Measurements from ENCODE around the gene ITM2C.

ITM2C gene

GRCh38 chr2:230872968-230873660, 8.4 kb downstream of the ITM2C start:
- DNase-seq (ENCODE audit: low read depth, low spot score): no peak

DNA sequence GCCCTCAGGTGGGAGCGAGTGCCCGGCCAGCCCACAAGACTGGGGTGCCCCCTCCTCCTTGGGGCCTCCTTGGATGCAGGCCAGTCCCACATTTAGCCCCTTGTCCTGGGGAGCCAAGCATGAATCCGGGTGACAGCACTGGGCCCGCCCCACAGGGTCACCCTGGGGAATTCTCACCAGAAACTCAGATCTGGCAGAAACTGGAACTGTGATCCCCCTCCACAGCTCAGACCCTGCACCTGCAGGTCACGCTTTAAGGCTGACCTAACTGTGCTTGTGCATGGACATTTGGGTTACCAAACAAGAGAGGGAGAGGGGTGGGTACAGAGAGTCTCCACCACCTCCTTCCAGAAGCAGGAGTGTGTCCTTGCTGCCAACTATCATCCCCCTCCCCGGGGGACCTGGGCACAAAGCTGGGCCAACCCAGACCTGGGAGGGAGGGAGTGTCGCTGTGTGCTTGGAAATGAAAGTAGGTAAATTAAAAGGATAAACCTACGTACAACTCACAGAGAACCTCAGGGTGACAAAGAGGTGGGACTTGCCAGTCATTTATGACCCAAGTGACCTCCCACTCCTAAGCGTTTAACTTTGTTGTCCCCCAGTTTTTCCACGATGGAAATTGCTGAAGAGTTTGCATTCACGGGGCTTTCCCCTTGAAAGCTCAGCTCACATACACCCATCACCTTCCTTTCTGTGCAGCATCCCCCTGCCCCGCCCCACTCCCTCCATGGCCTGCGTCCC, 9.1 kb downstream of the ITM2C start:
- no peak for DNase-seq (ENCODE audit: low read depth, low spot score)

DNA sequence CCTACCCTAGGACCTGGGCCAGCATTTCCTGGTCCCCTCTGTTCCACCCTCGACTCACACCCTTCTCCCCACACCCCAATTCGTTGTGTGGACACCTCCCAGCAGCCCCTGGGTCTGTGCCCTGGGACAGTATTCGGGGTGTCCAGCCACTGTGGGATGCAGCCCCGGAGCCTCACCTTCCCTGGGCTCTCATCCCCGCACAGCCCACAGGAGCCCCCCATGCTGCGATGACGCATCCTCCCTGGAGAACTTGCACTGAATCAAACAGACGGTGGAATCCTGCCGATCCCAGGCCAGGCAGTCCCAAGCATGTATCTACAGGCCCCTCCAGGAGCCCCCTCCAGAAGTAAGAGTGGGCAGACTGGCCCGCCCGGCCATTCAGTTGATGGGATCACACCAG, 9.7 kb downstream of the ITM2C start:
- DNase-seq (ENCODE audit: low read depth, low spot score): no peak

DNA sequence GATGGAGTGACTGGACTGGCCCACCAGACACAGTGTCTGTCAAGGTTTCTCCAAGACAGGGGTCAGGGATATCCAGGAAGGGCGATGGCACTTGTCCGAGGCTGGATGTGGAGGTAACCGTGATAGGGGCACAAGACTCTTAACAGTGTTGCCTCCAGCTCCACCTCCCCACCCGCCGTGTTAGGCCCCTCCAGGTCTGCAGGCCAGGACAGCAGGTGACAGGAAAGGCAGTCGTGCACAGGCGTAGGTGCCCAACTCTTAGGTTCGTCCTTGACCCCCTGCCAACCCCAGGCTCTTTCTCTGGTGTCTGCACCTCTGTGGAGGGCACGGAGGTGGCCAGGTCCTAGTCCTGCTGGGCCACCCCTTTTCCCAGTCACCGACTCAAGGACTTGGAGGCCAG, 10.1 kb downstream of the ITM2C start:
- no peak for DNase-seq (ENCODE audit: low read depth, low spot score)

- no peak for DNase-seq (ENCODE audit: low read depth, low spot score)
Measured at GRCh38 chr2:230875347-230876315, 10.9 kb downstream of the ITM2C start.

- DNase-seq (ENCODE audit: low read depth, low spot score): no peak
Measured at GRCh38 chr2:230877116-230877758, 12.5 kb downstream of the ITM2C start.

- no peak for DNase-seq (ENCODE audit: low read depth, low spot score)
Measured at GRCh38 chr2:230877759-230878598, 13.2 kb downstream of the ITM2C start.

- DNase-seq (ENCODE audit: low read depth, low spot score): no peak
Measured at GRCh38 chr2:230878599-230879188, 14.0 kb downstream of the ITM2C start.

- no peak for DNase-seq (ENCODE audit: low read depth, low spot score)
Measured at GRCh38 chr2:230879271-230879882, 14.6 kb downstream of the ITM2C start.

DNA sequence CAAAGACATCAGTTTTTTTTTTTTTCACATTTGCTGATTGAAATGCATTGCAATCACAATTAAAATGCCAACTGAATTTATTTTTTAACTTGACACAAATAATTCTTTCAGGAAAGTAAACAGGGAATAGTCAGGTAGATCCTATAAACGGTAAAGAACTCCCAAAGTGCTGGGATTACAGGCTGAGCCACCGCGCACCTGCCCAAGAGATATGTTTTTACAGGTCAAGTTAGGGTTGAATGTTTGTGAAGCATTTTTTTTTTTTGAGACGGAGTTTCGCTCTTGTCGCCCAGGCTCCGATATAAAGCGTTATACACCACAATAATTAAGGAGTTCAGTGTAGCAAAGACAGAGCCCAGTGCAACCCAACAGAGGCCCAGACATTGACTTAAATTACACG, 15.1 kb downstream of the ITM2C start:
- DNase-seq (ENCODE audit: low read depth, low spot score): no peak

DNA sequence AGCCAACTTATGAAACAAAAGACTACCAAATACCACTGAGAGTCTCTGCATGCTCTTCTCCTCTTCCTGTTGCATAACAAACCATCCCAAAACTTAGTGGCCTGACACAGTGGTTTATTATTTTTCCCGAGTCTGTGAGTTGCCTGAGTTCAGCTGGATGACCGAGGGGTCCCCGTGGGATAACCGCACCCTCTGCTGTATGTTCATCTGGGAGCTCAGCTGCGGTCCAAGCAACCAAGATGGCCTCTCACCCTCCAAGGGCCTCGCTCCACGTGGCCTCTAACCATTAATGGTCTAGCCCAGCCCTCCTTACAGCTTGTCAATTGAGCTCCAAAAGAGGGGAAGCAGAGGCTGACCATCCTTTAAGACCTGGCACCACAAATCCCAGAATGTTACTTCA, 17.1 kb downstream of the ITM2C start:
- DNase-seq (ENCODE audit: low read depth, low spot score): no peak

DNA sequence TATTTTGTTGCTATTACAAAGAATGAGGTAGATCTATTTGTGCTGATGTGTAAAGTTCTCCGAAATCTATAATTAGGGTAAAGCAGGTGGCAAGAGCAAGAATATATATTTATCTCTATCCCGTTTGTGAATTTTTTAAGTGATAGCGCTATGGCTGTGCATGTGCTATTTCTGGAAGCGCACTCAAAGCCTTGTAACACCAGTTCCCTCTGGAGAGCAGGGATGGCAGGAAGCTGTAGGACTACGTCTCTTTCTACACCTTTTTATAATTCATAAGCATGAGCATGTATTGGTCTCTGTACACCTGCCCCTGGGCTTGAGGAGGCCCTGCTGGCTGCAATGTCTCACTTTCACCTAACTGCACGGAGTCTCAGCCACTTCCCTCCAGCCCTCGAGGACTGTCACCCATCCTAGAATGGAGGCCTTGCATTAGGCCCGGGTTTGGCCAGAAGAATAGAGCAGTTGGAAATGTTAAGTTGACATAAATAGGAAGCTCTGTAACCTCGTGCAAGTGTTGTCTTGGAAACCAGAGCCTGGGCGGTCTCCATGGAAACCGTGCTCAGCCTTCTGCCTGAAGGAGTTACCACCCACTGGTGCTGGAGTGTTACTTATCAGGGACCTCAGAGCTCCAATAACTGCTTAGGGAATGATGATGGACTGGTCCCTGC, 20.9 kb downstream of the ITM2C start:
- no peak for DNase-seq (ENCODE audit: low read depth, low spot score)

DNA sequence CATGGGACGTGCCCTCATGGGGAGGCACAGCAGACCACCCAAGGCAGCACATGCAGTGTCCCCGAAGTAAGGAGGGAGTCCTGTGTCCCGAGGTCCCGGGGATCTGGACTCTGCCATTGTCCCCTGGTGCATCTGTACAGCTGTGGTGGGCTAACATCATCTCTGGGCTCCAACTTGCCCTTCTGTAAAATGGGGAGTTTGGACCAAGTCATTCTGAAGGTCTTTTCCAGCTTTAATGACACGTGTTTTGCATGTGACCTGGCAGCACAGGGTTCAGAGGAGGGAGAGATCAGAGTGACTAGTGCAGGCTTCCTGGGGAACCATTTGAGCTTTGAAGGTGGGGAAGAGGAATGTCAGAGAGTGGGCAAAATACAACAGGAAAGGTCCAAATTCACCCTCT, 21.5 kb downstream of the ITM2C start:
- no peak for DNase-seq (ENCODE audit: low read depth, low spot score)

GRCh38 chr2:230886671-230887071, 21.9 kb downstream of the ITM2C start:
- DNase-seq (ENCODE audit: low read depth, low spot score): no peak

DNA sequence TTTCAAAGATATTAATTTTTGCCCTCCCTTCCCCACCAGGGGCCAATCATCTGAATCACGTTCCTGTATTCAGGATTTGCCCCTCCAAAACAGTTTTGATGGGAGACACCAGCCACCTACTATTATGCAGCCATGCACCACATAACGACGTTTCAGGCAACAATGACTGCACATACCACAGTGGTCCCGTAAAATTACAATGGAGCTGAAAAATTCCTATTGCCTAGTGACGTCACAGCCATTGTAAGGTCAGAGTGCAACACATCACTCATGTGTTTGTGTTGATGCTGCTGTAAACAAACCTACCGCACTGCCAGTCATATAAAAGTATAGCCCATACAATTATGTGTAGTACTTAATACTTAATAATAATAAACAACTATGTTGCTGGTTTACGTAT, 22.6 kb downstream of the ITM2C start:
- no peak for DNase-seq (ENCODE audit: low read depth, low spot score)

DNA sequence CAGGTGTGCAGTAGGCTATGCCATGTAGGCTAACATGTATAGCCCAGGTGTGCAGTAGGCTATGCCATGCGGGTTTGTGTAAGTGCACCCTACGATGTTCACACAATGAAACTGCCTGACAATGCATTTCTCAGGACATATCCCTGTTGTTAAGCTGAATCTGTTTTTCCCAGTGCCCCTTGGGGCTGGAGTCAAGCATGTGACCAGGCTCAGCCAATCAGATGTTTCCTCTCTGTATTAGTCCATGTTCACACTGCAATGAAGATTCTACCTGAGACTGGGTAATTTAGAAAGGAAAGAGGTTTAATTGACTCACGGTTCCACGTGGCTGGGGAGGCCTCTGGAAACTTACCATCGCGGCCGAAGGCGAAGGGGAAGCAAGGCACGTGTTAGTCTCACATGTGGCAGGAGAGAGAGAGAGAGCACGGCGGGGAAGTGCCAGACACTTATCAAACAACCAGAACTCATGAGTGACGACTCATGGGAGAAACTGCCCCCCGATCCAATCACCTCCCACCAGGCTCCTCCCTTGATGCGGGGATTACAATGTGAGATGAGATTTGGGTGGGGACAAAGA, 24.2 kb downstream of the ITM2C start:
- DNase-seq (ENCODE audit: low read depth, low spot score): no peak

GRCh38 chr2:230889911-230890601, 25.3 kb downstream of the ITM2C start:
- DNase-seq (ENCODE audit: low read depth, low spot score): no peak

DNA sequence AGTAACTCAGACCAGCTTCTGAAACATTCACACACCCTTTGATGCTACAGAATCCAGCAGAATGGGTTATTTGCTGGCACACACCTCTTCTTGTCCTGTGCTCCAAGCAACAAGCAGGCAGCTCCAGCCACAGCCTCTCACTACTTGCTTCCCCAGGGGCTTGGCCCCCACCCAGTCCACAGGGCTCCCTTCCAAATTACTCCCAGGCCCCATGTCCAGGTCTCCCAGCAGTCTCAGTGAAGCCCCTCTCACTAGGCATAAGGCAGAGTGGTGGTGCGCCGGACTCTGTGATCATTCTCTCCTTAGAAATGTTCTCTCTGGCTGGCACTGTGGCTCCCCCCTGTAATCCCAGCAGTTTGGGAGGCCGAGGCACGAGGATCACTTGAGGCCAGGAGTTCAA, 25.9 kb downstream of the ITM2C start:
- DNase-seq (ENCODE audit: low read depth, low spot score): no peak
